Measurements from ENCODE around the gene GNB1.

- TF ChIP-seq CTCF (IDR thresholded peaks at IDR 0.05; ENCODE audit: poor library complexity) (no peak), EZH2 (IDR thresholded peaks at IDR 0.05; ENCODE audit: borderline replicate concordance) (no peak)
These were observed 86.6 kb downstream of the GNB1 start for GRCh38 chr1:1804301-1804700.
